ENCODE measurements around the gene TIAM2.

The TIAM2 gene

DNA sequence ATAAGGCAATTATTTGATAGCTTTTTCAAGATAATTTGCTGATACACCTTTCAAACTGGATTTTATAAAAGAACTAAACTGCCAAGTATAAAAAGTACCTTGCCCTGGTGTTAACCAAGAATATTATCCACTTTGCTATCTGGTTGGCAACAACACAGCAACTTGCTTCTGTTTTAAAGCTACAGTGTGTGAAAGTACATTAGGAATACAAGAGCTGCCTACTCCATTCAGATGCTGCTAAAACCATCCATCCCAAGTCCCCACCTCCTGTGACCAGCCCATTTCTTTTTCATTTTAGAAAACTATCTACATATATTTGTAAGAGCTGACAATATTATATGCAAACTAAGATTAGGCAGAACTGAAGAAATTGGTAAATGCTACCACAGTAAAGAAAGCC, 281.5 kb downstream of the TIAM2 start:
- TF ChIP-seq, protein P1, sequence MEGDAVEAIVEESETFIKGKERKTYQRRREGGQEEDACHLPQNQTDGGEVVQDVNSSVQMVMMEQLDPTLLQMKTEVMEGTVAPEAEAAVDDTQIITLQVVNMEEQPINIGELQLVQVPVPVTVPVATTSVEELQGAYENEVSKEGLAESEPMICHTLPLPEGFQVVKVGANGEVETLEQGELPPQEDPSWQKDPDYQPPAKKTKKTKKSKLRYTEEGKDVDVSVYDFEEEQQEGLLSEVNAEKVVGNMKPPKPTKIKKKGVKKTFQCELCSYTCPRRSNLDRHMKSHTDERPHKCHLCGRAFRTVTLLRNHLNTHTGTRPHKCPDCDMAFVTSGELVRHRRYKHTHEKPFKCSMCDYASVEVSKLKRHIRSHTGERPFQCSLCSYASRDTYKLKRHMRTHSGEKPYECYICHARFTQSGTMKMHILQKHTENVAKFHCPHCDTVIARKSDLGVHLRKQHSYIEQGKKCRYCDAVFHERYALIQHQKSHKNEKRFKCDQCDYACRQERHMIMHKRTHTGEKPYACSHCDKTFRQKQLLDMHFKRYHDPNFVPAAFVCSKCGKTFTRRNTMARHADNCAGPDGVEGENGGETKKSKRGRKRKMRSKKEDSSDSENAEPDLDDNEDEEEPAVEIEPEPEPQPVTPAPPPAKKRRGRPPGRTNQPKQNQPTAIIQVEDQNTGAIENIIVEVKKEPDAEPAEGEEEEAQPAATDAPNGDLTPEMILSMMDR (IDR thresholded peaks at IDR 0.05; ENCODE audit: low read depth, low read length, missing control alignments), result no peak
- no peak for DNase-seq (ENCODE audit: extremely low read depth, low read depth)
- no peak overlapping the region for H3K4me3 ChIP-seq (replicated peaks; ENCODE audit: low read depth, low read length)

DNA sequence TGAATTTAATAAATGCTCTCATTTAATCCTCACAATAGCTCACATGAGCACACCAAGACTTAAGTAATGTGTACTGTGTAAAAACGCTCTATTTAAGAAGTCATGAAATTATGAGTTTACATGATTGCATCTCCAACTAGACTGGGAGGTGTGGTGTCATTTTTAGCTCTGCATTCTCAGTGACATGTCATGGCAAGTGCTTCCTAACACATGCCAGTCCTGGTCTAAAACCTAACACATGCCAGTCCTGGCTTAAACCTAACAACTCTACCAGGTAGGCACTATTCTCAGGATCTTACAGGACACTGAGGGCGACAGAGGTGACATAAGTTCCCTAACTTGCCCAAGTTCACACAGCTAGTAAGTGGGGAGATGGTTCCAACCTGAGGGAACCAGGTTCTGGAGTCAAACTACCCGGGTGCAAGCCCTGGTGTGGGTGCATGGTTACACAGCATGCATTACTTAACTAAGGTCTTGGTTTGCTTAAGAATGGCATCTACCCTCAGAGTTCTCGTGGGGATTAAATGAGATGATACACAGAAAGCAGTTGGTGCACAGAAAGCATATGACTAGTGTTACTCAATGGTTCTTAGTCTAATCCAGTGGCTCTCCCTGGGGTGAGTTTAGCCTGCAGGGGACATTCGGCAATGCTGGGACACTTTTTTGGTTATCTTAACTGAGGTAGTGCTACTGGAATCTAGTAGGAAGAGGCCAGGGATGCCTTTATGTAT, 283.4 kb downstream of the TIAM2 start:
- TF ChIP-seq, protein P1 (IDR thresholded peaks at IDR 0.05; ENCODE audit: low read depth, low read length, missing control alignments), result no peak
- H3K4me3 ChIP-seq (replicated peaks; ENCODE audit: low read depth, low read length), result no peak overlapping the region
- no peak for DNase-seq (ENCODE audit: extremely low read depth, low read depth)

DNA sequence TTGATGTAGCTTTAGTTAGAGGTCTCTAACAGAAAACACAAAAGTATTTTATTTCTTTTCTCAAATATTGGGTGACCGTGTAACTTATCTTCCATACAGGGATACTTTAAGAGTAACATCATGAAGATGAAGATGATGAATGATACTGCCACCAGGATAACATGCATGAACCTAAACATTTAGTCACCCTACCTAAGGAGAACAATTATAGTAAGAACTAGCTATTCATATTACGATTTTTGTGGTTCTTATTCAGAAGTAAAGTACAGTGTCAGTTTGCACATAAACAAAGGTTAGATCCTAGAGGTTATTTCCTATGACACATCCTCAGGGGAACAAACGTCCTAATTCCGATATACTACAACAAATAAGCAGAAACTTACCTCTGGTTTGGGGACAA, 289.7 kb downstream of the TIAM2 start:
- DNase-seq (ENCODE audit: extremely low read depth, low read depth), result no peak
- TF ChIP-seq, protein P1 (IDR thresholded peaks at IDR 0.05; ENCODE audit: low read depth, low read length, missing control alignments), result no peak
- H3K4me3 ChIP-seq (replicated peaks; ENCODE audit: low read depth, low read length), result no peak overlapping the region

DNA sequence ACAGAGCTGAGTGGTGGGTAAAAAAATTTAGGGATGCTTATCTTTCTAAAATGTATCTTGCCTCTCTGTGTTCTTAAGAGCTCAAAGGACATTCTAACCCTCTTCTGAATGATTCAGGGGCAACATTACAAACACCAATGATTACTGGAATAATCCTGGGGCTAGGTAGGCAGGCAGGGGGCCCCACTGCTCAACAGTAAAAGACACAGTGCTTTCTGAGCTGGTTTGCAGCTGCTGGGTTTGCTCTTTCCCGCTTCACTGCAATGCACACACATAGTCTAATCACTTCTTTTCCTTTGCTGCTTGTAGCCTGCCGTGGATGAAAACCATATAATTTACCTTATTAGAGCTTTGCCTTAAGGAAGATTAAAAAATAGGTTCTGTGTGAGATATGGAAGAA, 292.6 kb downstream of the TIAM2 start:
- TF ChIP-seq, protein P1 (IDR thresholded peaks at IDR 0.05; ENCODE audit: low read depth, low read length, missing control alignments), result no peak
- no peak for DNase-seq (ENCODE audit: extremely low read depth, low read depth)
- H3K4me3 ChIP-seq (replicated peaks; ENCODE audit: low read depth, low read length), result no peak overlapping the region

DNA sequence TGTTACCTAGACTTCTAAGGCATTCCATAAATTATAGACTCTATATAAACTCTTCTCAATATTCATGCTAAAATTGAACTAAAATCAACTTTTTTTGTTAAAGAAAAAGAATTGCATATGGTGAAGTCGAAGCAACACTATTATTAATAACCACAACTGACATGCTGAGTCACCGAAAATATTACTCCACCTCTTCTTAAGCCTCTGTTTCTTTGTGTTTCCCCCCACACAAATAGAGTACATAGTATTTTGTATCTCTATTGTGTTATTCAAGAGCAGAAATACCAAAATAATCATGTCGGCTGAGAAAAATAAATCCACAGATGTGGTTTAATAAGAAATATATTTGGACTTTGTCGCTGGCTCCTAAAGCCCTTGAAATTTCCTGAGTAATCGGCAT, 295.4 kb downstream of the TIAM2 start:
- no peak overlapping the region for H3K4me3 ChIP-seq (replicated peaks; ENCODE audit: low read depth, low read length)
- TF ChIP-seq, protein P1 (IDR thresholded peaks at IDR 0.05; ENCODE audit: low read depth, low read length, missing control alignments), result no peak
- DNase-seq (ENCODE audit: extremely low read depth, low read depth), result no peak

DNA sequence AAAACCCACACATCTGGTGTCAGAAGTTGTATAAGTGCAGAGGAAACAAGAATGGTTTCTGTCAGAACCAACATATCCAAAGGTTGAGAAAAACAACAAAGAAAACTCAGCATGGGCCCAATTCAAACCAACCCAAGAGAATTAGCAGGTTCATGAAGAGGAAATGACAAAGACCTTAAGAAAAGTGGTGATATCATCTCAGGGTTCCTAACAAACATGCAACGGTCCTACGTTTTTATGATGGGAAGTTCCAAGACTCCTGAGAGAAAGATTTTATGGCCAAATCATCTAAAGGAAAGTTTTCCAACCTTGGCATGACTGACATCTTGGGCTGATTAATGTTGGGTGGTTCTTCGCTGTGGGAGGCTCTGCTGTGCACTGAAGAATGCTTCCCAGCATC, 296.2 kb downstream of the TIAM2 start:
- TF ChIP-seq, protein P1 (IDR thresholded peaks at IDR 0.05; ENCODE audit: low read depth, low read length, missing control alignments), result no peak
- no peak for DNase-seq (ENCODE audit: extremely low read depth, low read depth)
- no peak overlapping the region for H3K4me3 ChIP-seq (replicated peaks; ENCODE audit: low read depth, low read length)

DNA sequence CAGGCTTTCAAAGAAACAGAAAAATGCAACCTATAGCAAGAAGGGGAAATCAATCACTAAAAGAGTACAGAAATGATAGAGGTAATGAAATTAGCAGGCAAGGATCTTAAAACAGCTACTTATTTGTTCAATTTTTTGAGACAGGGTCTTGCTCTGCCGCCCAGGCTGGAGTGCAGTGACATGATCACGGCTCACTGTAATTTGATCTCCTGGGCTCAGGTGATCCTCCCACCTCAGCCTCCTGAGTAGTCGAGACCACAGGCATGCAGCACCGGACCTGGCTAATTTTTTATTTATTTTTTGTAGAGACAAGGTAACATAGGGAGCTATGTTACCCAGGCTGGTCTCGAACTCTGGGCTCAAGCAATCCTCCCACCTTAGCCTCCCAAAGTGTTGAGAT, 297.6 kb downstream of the TIAM2 start:
- DNase-seq (ENCODE audit: extremely low read depth, low read depth), result no peak
- H3K4me3 ChIP-seq (replicated peaks; ENCODE audit: low read depth, low read length), result no peak overlapping the region
- TF ChIP-seq, protein P1 (IDR thresholded peaks at IDR 0.05; ENCODE audit: low read depth, low read length, missing control alignments), result no peak

All from HFF-Myc (cell line).